Measurements from ENCODE around the gene TGM6. TPM values are rescaled to one million over a fixed set of nuclear protein-coding genes. Genes with fewer than 3 reads are reported as not detected.

The TGM6 gene
- total RNA-seq, 4 donors from 2014 or later: 0.65 TPM; not detected in 3

- intact Hi-C loops (cut with DNase I; ENCODE audit: low total_unique reads): no loop called here
- H3K4me3 ChIP-seq (ENCODE audit: low read depth, poor library complexity, severe bottlenecking): no peak overlapping the region
- TF ChIP-seq CTCF (IDR thresholded peaks at IDR 0.05) (no peak), POLR2A (IDR thresholded peaks at IDR 0.05) (no peak)
- WGBS, 2 donors: 88 to 98% methylated on average over 2 of the region's 2 CpGs
- DNase-seq (ENCODE audit: low spot score in 2 of 2): no peak
These were observed 99.7 kb downstream of the TGM6 start for GRCh38 chr20:2480381-2480780.

Other genes with a start within 250 kb of the TGM6 start
- gene TGM3, start 84.9 kb upstream of the TGM6 start, total RNA-seq: 100 to 1,000 TPM in 2 of 4 donors, 10 to 100 TPM in 2; 64.1 to 130 (median 104) TPM
- 100 to 1,000 TPM; 205 to 254 (median 242) TPM for gene SNRPB, start 89.9 kb downstream of the TGM6 start, total RNA-seq
- gene ZNF343, start 128.0 kb downstream of the TGM6 start, total RNA-seq: 10 to 100 TPM; 10.6 to 12.9 (median 11.3) TPM
- gene TMC2, start 155.7 kb downstream of the TGM6 start, total RNA-seq: under 1 TPM in 1 of 4 donors, not detected in 3; 0.06 TPM

All from lower leg skin (tissue), 4 donors.